Measurements from ENCODE around the gene SRBD1.

The SRBD1 gene

DNA sequence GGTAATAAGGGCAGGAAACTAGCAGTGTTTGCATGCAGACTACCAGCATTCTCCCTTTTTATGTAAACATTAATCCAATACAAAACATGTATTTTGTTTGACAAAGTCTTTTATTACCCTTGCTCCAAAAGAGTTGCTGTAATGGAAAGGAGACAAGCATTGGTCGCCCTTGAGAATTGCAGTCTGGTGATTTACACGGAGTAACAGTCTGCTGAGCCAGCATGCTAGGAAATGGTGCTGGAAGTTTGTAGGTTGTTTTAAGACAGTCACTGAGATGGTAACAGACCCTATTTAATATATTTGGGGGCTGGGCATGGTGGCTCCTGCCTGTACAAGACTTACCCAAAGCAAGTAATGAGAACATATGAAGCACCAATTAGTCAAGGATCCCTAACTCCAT, 37.6 kb upstream of the SRBD1 start:
- H3K9me3 ChIP-seq (ENCODE audit: control insufficient read depth in 1 of 2, low read length in 2 of 2), result no peaks in the 10 kb centered on the region

DNA sequence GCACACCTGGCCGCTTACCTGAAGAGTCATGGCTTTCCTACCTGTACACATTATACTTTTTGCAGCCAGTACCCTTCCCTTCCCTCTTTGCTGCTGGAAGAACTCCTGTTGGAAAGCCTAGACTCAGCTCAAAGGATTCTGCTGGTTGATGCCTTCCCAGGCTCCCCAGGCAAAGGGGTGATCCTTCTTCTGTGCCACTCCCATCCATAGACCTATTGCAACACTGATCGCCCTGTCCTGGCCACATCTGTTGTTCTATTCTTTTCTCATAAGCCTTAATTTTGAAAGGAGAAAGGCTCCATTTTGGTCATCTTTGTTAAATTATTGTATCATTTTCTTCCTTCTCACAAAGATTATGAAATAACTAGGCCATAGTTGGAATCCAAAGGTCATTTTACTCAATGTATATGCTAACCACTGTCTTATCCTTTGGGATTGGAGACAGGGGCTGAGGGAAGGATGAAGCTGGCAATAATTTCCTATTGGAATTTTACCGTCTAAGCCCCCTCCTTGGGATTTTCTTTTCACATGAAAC, 37.0 kb upstream of the SRBD1 start:
- Histone ChIP-seq H3K36me3 (ENCODE audit: control insufficient read depth in 1 of 2, insufficient read depth in 2 of 2, low read length in 2 of 2) (no peaks in the 10 kb centered on the region), H3K27me3 (ENCODE audit: control insufficient read depth in 1 of 2, insufficient read depth in 2 of 2, low read length in 2 of 2) (peaks cover 0 to under 1% of the 10 kb centered on the region in 2 donors), H3K4me3 (ENCODE audit: low read depth in 1 of 2, low read length in 2 of 2) (no peak overlapping the region), H3K9me3 (ENCODE audit: control insufficient read depth in 1 of 2, low read length in 2 of 2) (no peaks in the 10 kb centered on the region), H3K9ac (ENCODE audit: low read depth in 1 of 2, low read length in 2 of 2) (no peak overlapping the region), H3K4me1 (ENCODE audit: control insufficient read depth in 1 of 2, insufficient read depth in 2 of 2, low read length in 2 of 2) (peaks cover 36 to 37% of the 10 kb centered on the region in 2 donors), H3K27ac (ENCODE audit: low read depth, low read length) (no peak overlapping the region)

More for the DNA sequence above, 37.6 kb upstream of the SRBD1 start:
- Histone ChIP-seq H3K4me3 (ENCODE audit: low read depth in 1 of 2, low read length in 2 of 2) (no peak overlapping the region), H3K27ac (ENCODE audit: low read depth, low read length) (no peak overlapping the region), H3K4me1 (ENCODE audit: control insufficient read depth in 1 of 2, insufficient read depth in 2 of 2, low read length in 2 of 2) (peaks cover 40 to 41% of the 10 kb centered on the region in 2 donors), H3K9ac (ENCODE audit: low read depth in 1 of 2, low read length in 2 of 2) (no peak overlapping the region), H3K27me3 (ENCODE audit: control insufficient read depth in 1 of 2, insufficient read depth in 2 of 2, low read length in 2 of 2) (no peaks in the 10 kb centered on the region), H3K36me3 (ENCODE audit: control insufficient read depth in 1 of 2, insufficient read depth in 2 of 2, low read length in 2 of 2) (no peaks in the 10 kb centered on the region)

DNA sequence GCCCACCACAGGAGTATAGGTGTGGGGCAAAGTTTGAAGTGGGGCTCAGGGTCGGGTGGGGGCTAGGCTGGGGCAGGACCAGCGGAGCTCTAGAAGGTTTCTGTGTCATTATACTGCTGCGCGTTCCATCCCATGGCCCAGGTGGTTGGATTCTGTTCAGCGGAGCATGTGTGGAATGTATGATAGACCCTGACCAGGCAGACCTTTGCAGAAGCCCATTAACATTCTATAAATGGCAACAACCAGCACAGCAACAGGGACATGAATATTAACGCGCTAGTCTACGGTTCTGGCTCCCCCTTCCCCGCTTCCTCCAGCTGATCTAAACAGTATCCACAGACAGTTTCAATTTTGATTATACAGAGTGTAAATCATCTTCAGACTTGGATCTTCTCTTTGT, 36.3 kb upstream of the SRBD1 start:
- Histone ChIP-seq H3K9ac (ENCODE audit: low read depth in 1 of 2, low read length in 2 of 2) (no peak overlapping the region), H3K4me1 (ENCODE audit: control insufficient read depth in 1 of 2, insufficient read depth in 2 of 2, low read length in 2 of 2) (peaks cover 29 to 30% of the 10 kb centered on the region in 2 donors), H3K27ac (ENCODE audit: low read depth, low read length) (no peak overlapping the region), H3K9me3 (ENCODE audit: control insufficient read depth in 1 of 2, low read length in 2 of 2) (no peaks in the 10 kb centered on the region), H3K36me3 (ENCODE audit: control insufficient read depth in 1 of 2, insufficient read depth in 2 of 2, low read length in 2 of 2) (no peaks in the 10 kb centered on the region), H3K4me3 (ENCODE audit: low read depth in 1 of 2, low read length in 2 of 2) (no peak overlapping the region), H3K27me3 (ENCODE audit: control insufficient read depth in 1 of 2, insufficient read depth in 2 of 2, low read length in 2 of 2) (peaks cover 0 to 8% of the 10 kb centered on the region in 2 donors)

DNA sequence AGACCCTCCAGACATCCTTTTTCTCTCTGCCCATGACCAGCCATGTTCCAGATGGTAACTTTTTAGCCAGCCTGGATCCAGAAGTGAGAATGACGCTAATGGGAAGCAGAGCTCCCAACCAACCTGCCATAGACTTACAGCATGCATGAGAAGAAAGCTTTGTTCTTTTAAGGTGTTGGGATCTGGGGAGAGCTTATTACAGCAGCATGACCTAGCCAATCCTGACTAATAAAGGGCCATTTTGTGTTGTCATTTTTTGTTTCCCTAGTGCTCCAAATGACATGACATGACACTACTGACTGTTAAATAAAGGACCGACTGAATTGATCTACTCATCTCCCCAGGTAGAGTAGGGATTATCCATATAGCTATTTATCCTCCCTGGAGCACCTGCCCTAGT, 35.2 kb upstream of the SRBD1 start:
- Histone ChIP-seq H3K9ac (ENCODE audit: low read depth in 1 of 2, low read length in 2 of 2) (no peak overlapping the region), H3K27ac (ENCODE audit: low read depth, low read length) (no peak overlapping the region), H3K36me3 (ENCODE audit: control insufficient read depth in 1 of 2, insufficient read depth in 2 of 2, low read length in 2 of 2) (no peaks in the 10 kb centered on the region), H3K27me3 (ENCODE audit: control insufficient read depth in 1 of 2, insufficient read depth in 2 of 2, low read length in 2 of 2) (peaks cover 0 to 10% of the 10 kb centered on the region in 2 donors), H3K4me3 (ENCODE audit: low read depth in 1 of 2, low read length in 2 of 2) (no peak overlapping the region), H3K4me1 (ENCODE audit: control insufficient read depth in 1 of 2, insufficient read depth in 2 of 2, low read length in 2 of 2) (peaks cover 25 to 30% of the 10 kb centered on the region in 2 donors), H3K9me3 (ENCODE audit: control insufficient read depth in 1 of 2, low read length in 2 of 2) (no peaks in the 10 kb centered on the region)

DNA sequence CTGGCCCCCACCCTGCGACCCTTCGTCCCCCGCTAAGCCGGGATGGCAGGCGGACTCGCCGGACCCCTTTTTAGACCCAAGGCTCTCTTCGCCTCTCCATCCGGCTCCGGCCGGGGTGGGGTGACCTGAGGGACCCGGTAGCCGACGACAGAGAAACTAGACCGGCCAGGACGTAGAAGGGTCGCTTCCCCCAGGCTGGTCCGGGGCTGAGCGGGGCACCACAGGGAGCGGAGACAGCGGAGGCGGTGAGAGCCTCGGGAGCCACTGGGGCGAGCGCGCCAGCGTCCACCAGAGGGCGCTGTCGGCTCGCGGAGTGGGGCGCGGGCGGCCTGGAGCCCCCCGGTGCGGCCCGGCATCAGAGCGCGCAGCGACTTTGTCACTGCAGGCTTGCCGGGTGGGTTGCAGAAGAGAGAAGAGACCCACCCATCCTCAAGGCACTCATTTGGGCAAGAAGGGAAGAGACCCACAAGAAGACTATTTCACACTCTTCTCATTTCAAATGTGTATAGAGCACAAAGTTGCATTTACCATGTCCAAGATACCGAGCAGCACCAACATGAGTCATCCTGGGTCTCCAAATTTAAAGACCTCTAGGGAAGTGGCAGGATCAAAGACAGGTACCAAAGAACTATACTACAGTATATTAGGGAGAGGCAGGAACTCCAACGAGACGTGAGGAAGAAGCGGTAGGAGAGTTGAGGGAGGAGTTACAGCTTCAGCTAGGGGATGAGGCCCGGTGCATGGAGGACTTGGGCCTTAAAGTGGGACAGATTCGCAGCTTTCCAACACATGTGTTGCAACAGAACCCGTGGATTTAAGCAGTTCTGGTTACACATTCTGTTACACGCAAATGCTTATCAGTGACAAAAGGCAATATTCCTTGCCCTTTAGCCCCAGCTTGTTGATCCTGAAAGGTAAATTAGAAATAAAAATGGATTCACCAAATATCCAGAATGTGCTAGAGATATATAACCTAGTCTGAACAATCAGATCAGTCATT, 32.8 kb upstream of the SRBD1 start:
- Histone ChIP-seq H3K36me3 (ENCODE audit: control insufficient read depth in 1 of 2, insufficient read depth in 2 of 2, low read length in 2 of 2) (no peaks in the 10 kb centered on the region), H3K27me3 (ENCODE audit: control insufficient read depth in 1 of 2, insufficient read depth in 2 of 2, low read length in 2 of 2) (peaks cover 0 to 10% of the 10 kb centered on the region in 2 donors), H3K9ac (ENCODE audit: low read depth in 1 of 2, low read length in 2 of 2) (peak overlapping the region; percentile 30 to 66), H3K4me1 (ENCODE audit: control insufficient read depth in 1 of 2, insufficient read depth in 2 of 2, low read length in 2 of 2) (peaks cover 16 to 21% of the 10 kb centered on the region in 2 donors), H3K4me3 (ENCODE audit: low read depth in 1 of 2, low read length in 2 of 2) (peak overlapping the region; percentile 68 to 70), H3K9me3 (ENCODE audit: control insufficient read depth in 1 of 2, low read length in 2 of 2) (no peaks in the 10 kb centered on the region), H3K27ac (ENCODE audit: low read depth, low read length) (no peak overlapping the region)

DNA sequence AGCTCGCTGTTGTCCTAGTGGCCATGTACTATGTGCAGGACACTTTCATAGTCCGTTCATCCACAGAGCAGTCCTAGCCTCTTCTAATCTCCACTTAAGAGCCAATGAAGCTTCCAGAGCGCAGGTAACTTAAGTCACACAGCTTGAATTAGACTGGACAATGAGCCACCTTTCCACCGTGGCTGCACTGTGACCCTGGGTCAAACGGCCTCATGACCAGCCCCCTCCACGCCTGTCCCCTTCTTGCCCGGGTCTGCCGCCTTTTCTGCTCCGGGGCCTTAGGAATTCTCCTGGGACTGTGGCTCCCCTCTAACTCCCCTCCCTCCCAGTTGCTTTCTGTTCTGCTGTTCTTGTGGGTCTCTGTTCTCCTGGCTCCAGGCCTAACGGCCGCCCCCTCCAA, 32.0 kb upstream of the SRBD1 start:
- Histone ChIP-seq H3K9ac (ENCODE audit: low read depth in 1 of 2, low read length in 2 of 2) (peak overlapping the region; percentile 30 to 66), H3K27me3 (ENCODE audit: control insufficient read depth in 1 of 2, insufficient read depth in 2 of 2, low read length in 2 of 2) (peaks cover 0 to 10% of the 10 kb centered on the region in 2 donors), H3K4me3 (ENCODE audit: low read depth in 1 of 2, low read length in 2 of 2) (peak overlapping the region; percentile 68 to 70), H3K4me1 (ENCODE audit: control insufficient read depth in 1 of 2, insufficient read depth in 2 of 2, low read length in 2 of 2) (peaks cover 10 to 14% of the 10 kb centered on the region in 2 donors), H3K9me3 (ENCODE audit: control insufficient read depth in 1 of 2, low read length in 2 of 2) (no peaks in the 10 kb centered on the region), H3K36me3 (ENCODE audit: control insufficient read depth in 1 of 2, insufficient read depth in 2 of 2, low read length in 2 of 2) (no peaks in the 10 kb centered on the region), H3K27ac (ENCODE audit: low read depth, low read length) (no peak overlapping the region)

- H3K9me3 ChIP-seq (ENCODE audit: control insufficient read depth in 1 of 2, low read length in 2 of 2), result no peaks in the 10 kb centered on the region
- peaks cover 7% of the 10 kb centered on the region in 2 donors for H3K4me1 ChIP-seq (ENCODE audit: control insufficient read depth in 1 of 2, insufficient read depth in 2 of 2, low read length in 2 of 2)
- no peak overlapping the region for H3K9ac ChIP-seq (ENCODE audit: low read depth in 1 of 2, low read length in 2 of 2)
- no peak overlapping the region for H3K27ac ChIP-seq (ENCODE audit: low read depth, low read length)
- H3K27me3 ChIP-seq (ENCODE audit: control insufficient read depth in 1 of 2, insufficient read depth in 2 of 2, low read length in 2 of 2), result peaks cover 0 to 10% of the 10 kb centered on the region in 2 donors
- H3K4me3 ChIP-seq (ENCODE audit: low read depth in 1 of 2, low read length in 2 of 2), result no peak overlapping the region
- H3K36me3 ChIP-seq (ENCODE audit: control insufficient read depth in 1 of 2, insufficient read depth in 2 of 2, low read length in 2 of 2), result no peaks in the 10 kb centered on the region
Observed at GRCh38 chr2:45640576-45640975, 29.5 kb upstream of the SRBD1 start.

DNA sequence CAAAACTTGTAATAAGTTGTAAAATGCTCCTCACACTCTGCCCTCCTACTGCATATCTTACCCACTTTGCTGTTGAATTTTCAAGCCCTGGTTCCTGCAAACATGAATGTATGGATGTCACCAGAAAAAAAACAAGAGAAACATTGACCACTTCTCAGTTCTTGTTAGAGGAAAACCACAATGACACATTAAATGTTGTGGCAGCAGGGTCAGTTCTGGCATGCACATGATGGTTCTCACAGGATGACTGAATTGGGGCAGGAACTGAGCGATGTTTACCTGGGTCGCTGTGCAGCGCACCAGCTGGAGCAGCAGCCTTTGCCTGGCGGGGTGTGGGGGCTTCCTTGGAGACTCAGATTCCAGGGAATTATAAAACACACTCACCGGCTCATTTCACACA, 26.4 kb upstream of the SRBD1 start:
- Histone ChIP-seq H3K27ac (ENCODE audit: low read depth, low read length) (no peak overlapping the region), H3K27me3 (ENCODE audit: control insufficient read depth in 1 of 2, insufficient read depth in 2 of 2, low read length in 2 of 2) (peaks cover 3 to 11% of the 10 kb centered on the region in 2 donors), H3K9me3 (ENCODE audit: control insufficient read depth in 1 of 2, low read length in 2 of 2) (no peaks in the 10 kb centered on the region), H3K36me3 (ENCODE audit: control insufficient read depth in 1 of 2, insufficient read depth in 2 of 2, low read length in 2 of 2) (no peaks in the 10 kb centered on the region), H3K9ac (ENCODE audit: low read depth in 1 of 2, low read length in 2 of 2) (no peak overlapping the region), H3K4me3 (ENCODE audit: low read depth in 1 of 2, low read length in 2 of 2) (no peak overlapping the region), H3K4me1 (ENCODE audit: control insufficient read depth in 1 of 2, insufficient read depth in 2 of 2, low read length in 2 of 2) (no peaks in the 10 kb centered on the region)

DNA sequence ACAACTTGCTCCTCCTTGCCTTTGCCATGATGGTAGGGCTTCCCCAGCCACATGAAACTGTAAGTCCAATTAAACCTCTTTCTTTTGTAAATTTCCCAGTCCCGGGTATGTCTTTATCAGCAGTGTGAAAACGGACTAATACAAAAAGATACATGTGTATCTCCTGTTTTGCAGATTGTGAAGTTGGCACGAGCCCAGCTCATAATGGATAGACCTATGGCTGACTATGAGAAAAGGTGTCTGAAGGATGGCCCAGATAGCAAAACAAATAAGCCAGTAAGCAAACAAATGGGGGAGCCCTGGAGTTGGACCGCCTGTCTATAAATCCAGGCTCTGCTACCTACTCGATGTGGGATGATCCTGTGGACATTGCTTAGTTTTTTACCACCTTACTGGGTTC, 24.9 kb upstream of the SRBD1 start:
- H3K9me3 ChIP-seq (ENCODE audit: control insufficient read depth in 1 of 2, low read length in 2 of 2), result no peaks in the 10 kb centered on the region
- H3K27me3 ChIP-seq (ENCODE audit: control insufficient read depth in 1 of 2, insufficient read depth in 2 of 2, low read length in 2 of 2), result peaks cover 8 to 14% of the 10 kb centered on the region in 2 donors
- no peak overlapping the region for H3K4me3 ChIP-seq (ENCODE audit: low read depth in 1 of 2, low read length in 2 of 2)
- no peaks in the 10 kb centered on the region for H3K36me3 ChIP-seq (ENCODE audit: control insufficient read depth in 1 of 2, insufficient read depth in 2 of 2, low read length in 2 of 2)
- no peak overlapping the region for H3K9ac ChIP-seq (ENCODE audit: low read depth in 1 of 2, low read length in 2 of 2)
- no peaks in the 10 kb centered on the region for H3K4me1 ChIP-seq (ENCODE audit: control insufficient read depth in 1 of 2, insufficient read depth in 2 of 2, low read length in 2 of 2)
- H3K27ac ChIP-seq (ENCODE audit: low read depth, low read length), result no peak overlapping the region

- Histone ChIP-seq H3K9ac (ENCODE audit: low read depth in 1 of 2, low read length in 2 of 2) (no peak overlapping the region), H3K27me3 (ENCODE audit: control insufficient read depth in 1 of 2, insufficient read depth in 2 of 2, low read length in 2 of 2) (peaks cover 8 to 14% of the 10 kb centered on the region in 2 donors), H3K36me3 (ENCODE audit: control insufficient read depth in 1 of 2, insufficient read depth in 2 of 2, low read length in 2 of 2) (no peaks in the 10 kb centered on the region), H3K27ac (ENCODE audit: low read depth, low read length) (no peak overlapping the region), H3K4me3 (ENCODE audit: low read depth in 1 of 2, low read length in 2 of 2) (no peak overlapping the region), H3K9me3 (ENCODE audit: control insufficient read depth in 1 of 2, low read length in 2 of 2) (no peaks in the 10 kb centered on the region), H3K4me1 (ENCODE audit: control insufficient read depth in 1 of 2, insufficient read depth in 2 of 2, low read length in 2 of 2) (no peaks in the 10 kb centered on the region)
Observed at GRCh38 chr2:45634223-45634622, 23.2 kb upstream of the SRBD1 start.
